ENCODE measurements around the gene KIDINS220.

KIDINS220 gene

GRCh38 chr2:8853426-8853825, 16.0 kb upstream of the KIDINS220 start:
- no peak for TF ChIP-seq CTCF (IDR thresholded peaks at IDR 0.05; ENCODE audit: extremely low read depth, missing control alignments)
- no peak for DNase-seq (ENCODE audit: low spot score)

GRCh38 chr2:8851811-8852560, 14.6 kb upstream of the KIDINS220 start:
- no peak for DNase-seq (ENCODE audit: low spot score)
- no peak for TF ChIP-seq CTCF (IDR thresholded peaks at IDR 0.05; ENCODE audit: extremely low read depth, missing control alignments)

- TF ChIP-seq CTCF (IDR thresholded peaks at IDR 0.05; ENCODE audit: extremely low read depth, missing control alignments), result no peak
These were observed 13.6 kb upstream of the KIDINS220 start for GRCh38 chr2:8850845-8851487.

GRCh38 chr2:8849327-8849726, 11.9 kb upstream of the KIDINS220 start:
- no peak for DNase-seq (ENCODE audit: low spot score)
- TF ChIP-seq CTCF (IDR thresholded peaks at IDR 0.05; ENCODE audit: extremely low read depth, missing control alignments), result no peak

More at GRCh38 chr2:8850845-8851487, 13.6 kb upstream of the KIDINS220 start:
- DNase-seq (ENCODE audit: low spot score), result no peak

GRCh38 chr2:8848328-8849100, 11.1 kb upstream of the KIDINS220 start:
- no peak for DNase-seq (ENCODE audit: low spot score)
- TF ChIP-seq CTCF (IDR thresholded peaks at IDR 0.05; ENCODE audit: extremely low read depth, missing control alignments), result no peak

- DNase-seq (ENCODE audit: low spot score), result no peak
- no peak for TF ChIP-seq CTCF (IDR thresholded peaks at IDR 0.05; ENCODE audit: extremely low read depth, missing control alignments)
These were observed 10.0 kb upstream of the KIDINS220 start for GRCh38 chr2:8847400-8847799.

- no peak for TF ChIP-seq CTCF (IDR thresholded peaks at IDR 0.05; ENCODE audit: extremely low read depth, missing control alignments)
- no peak for DNase-seq (ENCODE audit: low spot score)
These were observed 4.5 kb upstream of the KIDINS220 start for GRCh38 chr2:8841932-8842331.

Data from GM20000 (cell line).